COLO829 (cell line): ENCODE measurements around the gene SUSD2.
"Not testable (repeated sequence)": the region's sequence is repeated elsewhere in the genome, so short reads cannot be mapped to it uniquely, and the experiment has no call there.

Experiments
- DNase-seq: peaks from one replicate; pipeline ENCODE4 v3.0.0; 2012; ENCODE audit warnings: low spot score

Gene SUSD2, protein sequence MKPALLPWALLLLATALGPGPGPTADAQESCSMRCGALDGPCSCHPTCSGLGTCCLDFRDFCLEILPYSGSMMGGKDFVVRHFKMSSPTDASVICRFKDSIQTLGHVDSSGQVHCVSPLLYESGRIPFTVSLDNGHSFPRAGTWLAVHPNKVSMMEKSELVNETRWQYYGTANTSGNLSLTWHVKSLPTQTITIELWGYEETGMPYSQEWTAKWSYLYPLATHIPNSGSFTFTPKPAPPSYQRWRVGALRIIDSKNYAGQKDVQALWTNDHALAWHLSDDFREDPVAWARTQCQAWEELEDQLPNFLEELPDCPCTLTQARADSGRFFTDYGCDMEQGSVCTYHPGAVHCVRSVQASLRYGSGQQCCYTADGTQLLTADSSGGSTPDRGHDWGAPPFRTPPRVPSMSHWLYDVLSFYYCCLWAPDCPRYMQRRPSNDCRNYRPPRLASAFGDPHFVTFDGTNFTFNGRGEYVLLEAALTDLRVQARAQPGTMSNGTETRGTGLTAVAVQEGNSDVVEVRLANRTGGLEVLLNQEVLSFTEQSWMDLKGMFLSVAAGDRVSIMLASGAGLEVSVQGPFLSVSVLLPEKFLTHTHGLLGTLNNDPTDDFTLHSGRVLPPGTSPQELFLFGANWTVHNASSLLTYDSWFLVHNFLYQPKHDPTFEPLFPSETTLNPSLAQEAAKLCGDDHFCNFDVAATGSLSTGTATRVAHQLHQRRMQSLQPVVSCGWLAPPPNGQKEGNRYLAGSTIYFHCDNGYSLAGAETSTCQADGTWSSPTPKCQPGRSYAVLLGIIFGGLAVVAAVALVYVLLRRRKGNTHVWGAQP

DNA sequence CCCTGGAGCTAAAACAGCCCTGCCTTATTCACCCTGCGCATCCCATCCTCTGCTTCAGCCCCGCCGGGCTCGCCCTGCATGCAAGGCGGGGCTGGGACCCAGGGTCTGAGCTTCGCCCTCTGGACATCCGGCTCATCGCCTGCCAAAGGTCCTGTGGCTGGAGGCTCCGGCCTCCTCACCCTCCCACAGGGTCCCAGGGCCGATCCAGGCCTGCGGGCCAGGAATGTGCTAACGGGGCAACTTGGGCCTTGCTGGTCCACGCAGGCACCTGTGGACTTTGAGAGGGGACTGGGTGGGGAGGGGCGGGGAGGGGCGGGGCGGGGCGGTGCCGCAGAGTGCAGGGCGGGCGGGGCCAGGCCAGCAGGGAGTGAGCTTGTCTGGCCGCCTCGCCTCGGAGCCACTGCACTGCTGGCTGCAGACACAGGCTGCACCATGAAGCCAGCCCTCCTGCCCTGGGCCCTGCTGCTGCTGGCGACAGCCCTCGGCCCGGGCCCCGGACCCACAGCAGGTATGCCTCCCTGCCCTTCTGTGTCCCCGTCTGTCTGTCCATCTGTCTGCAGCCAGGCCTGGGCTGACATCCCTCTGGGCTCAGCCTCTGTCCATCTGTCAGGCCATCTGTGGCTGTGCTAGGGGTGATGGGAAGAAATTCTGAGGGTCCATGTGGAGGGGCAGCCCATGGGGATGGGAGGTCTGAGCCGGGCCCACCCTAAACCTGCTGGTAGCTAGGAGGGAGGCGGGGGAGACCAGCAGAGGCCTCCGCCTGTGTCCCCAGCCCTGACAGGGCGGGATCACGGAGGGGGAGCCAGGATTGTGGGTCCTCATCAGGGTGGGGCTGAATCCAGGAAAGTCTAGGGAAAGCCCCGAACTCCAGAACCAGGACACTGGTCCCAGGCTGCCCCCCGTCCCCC, at the start of gene SUSD2:
Gene SUSD2, plus strand, starts transcription at position 400 of the 908 bp plus-strand sequence. Its CDS starts 33 bp downstream, at position 433.
- DNase-seq, result no peak

DNA sequence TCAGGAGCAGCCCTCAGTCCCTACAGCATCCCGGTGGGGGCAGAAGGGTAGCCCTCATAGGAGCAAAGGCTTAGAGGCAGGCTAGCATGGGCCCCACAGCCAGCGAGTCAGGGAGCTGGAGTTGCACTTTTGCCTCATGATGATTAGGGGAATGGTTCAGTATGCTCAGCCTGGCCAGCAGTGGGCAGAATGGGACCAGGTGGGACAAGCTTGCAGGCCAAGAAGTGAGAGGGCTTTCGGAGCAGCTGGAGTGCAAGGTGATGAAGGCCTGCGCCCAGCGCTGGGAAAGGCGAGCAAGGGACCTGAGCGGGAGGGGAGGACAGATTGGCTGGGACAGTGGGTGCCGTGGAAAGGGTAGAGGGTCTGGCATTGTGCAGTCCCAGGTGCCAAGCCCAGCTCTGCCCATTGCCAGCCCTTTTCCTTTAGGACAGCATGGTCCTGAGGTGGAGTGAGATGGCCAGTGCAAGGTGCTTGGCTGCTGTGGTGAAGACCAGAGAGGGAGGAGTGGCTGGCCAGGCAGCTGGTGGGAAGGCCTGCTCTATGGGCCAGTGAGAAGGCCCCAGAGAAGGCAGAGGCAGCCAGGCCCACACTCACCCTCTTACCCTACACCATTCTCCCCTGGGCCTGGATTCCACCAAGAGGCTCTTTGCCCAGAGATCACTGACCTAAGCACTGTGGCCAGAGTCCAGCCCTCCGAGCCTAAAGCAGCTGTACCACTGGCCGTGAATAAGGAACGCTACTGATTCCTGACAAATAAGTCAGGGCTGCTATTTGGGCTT, 47.9 kb upstream of the SUSD2 start:
- no peak for DNase-seq

DNA sequence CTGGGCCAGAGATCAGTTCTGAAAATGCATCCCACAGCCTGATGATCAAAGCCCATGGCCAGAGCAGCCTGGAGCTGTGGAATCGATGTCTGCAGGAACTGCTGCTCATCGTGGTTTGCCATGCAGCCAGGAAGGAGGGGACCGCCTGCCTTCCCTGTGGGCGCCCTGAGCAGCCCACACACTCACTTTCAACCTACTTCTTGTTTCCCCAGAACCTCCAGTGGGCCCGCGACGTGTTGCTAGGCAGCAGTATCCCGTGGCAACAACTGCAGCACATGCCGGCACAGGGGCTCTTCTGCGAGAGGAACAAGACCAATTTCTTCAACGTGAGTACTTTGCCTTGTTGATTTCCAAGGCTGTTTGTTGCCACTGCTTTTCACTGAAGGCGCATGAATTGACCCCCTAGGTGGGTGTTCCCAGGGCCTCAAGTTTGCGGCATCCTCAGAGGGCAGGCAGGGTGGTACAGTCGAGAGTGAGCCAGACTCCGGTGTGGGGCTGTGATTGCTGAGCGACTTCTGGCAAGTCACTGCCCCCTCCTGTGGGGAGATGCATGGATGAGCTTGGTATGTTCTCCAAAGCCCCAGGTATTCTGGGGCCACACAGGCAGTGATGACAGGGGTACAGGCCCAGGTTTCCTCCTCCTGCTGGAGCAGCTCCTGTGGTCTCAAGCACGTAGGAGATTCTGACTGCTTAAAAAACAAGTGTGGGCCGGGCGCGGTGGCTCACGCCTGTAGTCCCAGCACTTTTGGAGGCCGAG, 47.0 kb upstream of the SUSD2 start:
- no peak for DNase-seq

DNA sequence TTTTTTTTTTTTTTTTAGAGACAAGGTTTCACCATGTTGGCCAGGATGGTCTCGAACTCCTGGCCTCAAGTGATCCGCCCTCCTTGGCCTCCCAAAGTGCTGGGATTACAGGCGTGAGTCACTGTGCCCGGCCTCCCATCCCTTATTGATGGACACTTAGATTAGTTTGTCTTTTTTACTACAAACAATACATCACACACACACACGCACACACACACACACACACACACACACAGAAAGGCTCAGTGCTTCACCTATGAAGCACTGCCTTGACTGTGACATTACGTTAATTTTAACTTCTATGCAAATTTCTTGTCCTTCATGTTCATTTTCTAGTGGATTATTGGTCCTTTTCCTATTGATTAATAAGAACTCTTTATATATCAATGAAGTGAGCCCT, 44.8 kb upstream of the SUSD2 start:
- not testable (repeated sequence) for DNase-seq

DNA sequence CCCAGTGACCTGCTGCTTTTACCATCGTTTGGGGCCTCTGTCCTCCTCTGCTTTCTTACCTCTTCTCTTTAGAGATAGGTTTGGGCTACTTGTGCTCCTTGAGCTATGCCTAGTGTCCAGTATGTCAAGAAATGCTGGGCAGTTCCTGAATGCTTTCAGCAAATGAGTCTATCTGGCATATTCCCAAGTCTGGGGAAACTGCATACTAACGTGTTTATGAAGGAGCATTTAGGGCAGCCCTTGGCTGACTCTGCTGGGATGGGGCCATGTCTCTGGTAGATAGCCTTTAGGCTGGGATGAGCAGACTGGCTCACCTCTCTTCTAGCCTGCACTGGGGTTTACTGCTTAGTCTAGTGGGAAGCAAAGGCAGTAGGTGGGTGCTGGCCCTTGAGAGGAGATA, 43.7 kb upstream of the SUSD2 start:
- no peak for DNase-seq

DNA sequence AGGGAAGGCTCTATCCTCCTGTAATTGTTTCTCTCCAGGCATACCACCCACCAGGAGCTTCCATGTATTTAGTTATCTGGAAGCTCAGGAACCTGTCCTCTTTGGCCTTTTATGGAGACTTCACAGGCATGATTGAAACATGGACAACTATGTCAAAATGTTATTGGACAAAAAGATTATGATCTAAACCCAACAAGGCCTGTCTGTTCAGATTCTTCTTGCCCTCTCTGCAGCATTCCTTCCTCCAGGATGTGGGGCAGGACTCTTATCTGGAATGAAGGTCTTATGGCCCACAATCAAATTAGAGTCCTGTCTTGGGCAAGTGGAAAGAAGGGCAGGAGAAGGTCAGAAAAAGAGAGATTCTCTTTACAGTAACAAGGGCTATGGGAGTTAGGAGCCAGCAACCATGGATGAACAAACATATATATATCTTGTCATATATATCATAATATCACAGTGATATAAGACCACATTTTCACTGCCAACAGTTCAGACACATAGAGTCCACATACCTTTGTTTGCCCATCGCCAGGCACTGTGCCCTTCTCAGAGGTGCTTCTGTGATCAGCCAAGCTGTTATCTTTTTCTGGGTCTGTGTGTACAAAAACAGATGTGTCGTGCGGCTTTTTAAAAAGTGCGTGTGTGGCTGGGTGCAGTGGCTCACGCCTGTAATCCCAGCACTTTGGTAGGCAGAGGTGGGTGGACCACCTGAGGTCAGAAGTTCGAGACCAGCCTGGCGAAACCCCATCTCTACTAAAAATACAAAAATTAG, 42.5 kb upstream of the SUSD2 start:
- DNase-seq, result no peak

DNA sequence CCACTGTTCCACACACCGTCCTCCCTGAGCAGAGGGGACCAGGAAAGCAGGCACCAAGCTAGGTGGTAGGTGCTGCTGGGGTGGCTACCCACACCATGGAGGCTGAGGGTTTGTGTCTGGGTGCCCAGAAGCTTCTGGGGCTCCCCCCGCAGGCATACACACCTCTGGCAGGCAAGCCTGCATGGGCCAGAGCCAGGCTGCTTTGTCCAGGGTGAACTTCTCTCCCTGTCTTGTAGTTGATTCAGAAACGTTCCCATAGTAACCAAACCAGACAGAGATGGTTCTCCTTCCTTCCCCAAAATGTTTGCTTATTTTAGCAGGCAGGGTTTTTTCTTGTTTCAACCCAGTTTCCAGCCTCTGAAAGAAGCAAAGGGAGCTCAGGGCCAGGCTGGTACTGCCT, 40.9 kb upstream of the SUSD2 start:
- no peak for DNase-seq

DNA sequence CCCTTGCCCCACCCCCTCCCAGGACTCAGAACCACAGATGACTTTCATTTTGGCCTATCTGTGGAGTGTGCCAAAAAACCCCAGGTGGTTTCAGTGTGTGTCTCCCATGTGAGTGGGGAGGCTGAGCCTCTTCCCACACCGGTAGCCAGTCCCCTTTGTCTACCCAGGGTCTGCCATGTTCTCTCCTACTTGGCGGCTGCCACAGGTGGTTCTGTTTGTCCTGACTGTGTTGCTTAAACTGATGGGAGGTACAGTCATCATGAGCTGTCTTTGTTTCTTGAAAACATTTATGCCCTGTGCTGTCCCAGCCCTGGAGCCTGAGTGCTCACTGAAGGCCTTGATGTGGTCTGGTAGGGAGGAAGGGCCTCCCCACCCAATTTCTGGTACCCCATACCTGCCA, 39.7 kb upstream of the SUSD2 start:
- no peak for DNase-seq

DNA sequence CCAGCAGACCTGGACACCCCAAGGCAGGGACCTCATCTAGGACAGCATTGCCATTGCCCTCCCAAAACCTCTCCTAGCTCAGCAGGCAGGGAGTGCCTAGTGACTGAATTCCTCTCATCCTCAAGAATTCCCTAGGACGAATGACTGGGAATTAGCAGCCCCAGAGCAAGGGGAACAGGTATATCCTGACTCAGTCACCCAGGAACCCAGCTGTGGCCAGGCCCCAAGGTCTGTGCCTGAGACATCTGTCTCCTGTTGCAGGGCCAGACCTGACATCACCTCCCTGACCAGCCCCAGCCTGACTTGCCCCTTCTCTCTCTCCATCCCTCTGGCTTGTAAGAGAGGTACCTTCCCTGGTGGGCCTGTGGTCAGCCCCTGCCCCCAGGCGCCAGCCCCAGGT, 39.0 kb upstream of the SUSD2 start:
- no peak for DNase-seq

DNA sequence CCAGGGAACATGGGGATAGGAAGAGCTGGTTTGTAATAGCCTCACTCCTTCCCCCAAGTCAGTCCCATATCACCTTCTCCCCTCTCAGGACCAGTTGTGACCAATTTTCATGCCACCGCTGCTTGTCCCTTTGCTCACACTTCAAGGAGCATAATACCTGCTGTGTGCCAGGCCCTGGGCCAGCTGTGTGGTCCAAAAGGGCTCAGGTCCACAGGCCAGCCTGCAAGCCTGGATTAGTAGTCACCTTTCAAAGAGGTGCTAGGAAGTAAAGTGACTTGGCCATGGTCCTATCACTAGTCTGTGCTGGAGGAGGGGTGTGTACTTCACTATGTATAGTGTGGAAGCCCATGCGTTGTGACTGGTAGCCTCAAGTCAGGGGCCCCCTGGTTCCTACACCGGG, 38.5 kb upstream of the SUSD2 start:
- DNase-seq, result no peak

DNA sequence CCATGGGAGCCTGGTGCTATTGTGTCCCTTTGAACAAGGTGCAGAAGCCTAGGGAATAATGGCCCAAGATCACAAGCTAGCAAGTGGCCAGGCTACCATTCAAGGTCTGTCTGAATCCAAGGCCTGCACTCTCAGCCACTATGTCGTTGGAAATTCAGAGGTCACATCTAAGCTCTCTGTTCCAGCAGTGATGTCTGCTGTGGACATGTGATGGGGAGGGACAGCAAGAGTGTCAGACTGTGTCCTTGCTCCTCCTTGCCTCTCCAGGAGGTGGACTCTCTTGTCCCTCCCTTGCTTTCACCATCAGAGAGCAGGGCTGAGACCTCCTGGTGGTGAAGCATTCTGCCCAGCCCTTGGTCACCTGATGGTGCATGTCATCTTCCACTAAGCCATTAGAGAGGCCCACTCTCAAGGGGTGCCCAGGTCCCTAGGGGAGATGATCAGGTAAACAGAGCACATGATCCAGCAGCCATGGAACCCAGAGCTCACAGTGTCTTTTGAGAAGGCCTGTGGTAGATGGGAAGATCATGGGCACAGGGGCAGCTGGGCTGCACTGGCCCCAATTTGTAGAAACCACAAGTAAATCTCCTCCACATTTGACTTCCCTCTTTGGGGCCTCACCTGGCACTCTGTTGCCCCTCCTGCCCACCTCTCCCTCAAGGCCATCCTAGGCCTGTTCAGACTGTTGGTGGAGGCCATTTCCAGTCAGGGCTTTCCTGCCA, 37.1 kb upstream of the SUSD2 start:
- no peak for DNase-seq

DNA sequence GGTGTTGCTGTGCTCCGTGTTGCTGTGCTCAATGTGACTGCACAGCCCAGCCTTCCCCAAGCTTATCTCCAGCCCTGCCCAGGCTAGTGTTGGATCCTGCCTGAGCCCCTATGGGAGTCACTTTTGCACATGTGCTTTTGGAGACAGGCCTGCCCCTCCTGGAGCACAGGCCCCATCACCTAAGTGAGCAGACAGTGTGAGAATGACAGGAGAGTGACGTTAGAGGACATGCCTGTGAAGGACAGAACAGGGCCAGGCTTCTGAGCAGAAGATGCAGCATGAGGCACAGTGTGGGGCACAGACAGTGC, 36.6 kb upstream of the SUSD2 start:
- DNase-seq, result no peak

DNA sequence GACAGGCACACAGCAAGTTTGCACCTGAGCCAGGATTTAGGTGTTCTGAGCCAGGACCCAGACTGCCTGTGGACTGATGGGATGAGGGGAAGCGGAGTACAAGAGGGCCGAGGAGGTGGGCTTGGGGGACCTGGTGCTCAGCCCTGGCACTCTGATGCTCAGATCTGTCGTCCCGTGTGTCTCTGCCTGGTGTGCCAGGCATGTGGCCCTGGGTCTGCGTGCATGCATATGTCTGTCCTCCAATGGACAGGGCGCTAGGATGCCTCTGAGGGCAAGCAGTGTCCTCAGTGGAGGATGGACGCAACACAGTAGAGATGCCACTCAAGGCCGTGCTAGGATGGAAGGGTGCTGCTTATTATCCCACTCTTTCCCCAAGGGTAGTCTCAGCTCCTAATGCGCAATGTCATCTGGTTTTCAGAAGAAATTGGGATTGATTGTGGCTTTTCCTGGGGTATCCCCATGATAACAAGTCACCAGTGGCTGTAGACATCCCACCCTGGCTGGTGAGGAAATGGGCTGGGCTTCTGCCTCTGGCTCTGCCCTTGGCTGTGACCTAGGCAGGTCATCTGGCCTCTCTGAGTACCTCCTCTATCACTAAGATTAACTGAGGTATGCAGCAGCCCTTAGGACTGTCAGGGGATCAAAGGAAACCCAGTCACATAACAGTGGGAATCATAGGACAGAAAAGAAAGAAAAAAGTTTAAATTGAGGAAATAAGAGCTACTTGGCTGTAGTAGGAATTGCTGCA, 35.7 kb upstream of the SUSD2 start:
- peak; percentile 27 for DNase-seq

DNA sequence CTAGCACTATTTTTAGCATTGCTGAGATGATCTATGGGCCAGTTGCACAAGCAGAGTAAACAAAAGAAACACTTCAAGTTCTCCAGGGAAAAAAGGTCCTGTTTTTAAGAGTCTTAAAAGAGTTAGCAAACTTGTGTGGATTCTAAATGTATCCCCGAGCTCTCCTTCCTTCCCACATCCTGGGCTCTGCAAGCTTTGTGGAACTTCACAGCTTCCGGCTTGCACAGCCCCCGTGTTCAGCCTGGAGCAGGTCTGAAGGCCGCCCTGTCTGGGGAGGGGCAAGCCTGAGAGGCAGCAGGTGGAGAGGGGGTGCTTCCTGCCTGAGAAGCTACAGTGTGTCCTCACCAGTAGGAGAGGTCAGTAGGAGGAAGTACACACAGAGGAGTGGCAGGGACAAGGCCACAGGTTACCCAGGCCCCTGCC, 35.1 kb upstream of the SUSD2 start:
- DNase-seq, result peak; percentile 40

DNA sequence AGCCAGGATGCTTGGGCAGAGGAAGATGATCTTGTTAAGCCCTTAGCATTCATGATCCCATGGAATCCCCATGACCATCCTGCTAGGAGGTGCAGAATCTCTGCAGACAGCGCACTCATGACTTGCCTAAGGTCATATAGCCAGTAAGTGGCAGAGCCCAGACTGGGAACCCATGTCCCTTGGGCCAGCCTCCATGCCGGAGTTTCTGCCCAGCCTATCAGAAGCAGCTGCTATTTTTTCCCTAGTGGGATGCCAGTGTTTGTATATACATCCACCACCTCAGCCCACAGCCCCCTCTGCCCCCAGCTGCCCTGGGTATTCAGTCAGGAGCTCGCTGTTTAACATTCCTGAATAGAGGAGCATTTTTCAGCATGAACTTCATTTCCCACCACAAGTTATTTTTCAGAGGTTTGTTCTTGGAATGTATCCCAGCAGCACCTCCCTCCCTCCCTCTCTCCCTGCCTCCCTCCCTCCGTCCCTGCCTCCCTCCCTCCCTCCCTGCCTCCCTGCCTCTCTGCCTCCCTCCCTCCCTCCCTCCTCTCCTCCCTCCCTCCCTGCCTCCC, 34.4 kb upstream of the SUSD2 start:
- DNase-seq, result peak; percentile 60

DNA sequence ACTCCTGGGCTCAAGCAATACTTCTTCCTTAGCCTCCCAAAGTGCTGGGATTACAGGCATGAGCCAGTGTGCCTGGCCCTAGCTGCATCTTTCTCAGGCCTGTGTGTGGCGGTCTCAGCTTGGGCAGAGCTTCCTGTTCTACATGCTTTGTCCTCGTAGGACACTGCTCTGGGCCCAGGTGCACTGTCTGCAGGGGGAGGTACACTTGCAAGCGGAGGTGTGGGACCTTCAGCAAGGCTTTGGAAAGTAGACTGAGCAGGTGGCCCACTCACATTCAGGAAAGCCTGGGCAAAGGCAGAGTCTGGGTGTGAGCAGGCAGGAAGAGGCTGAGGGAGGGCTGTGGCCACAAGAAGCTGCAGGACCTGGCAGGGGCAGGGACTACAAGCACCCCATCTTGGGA, 33.6 kb upstream of the SUSD2 start:
- no peak for DNase-seq

DNA sequence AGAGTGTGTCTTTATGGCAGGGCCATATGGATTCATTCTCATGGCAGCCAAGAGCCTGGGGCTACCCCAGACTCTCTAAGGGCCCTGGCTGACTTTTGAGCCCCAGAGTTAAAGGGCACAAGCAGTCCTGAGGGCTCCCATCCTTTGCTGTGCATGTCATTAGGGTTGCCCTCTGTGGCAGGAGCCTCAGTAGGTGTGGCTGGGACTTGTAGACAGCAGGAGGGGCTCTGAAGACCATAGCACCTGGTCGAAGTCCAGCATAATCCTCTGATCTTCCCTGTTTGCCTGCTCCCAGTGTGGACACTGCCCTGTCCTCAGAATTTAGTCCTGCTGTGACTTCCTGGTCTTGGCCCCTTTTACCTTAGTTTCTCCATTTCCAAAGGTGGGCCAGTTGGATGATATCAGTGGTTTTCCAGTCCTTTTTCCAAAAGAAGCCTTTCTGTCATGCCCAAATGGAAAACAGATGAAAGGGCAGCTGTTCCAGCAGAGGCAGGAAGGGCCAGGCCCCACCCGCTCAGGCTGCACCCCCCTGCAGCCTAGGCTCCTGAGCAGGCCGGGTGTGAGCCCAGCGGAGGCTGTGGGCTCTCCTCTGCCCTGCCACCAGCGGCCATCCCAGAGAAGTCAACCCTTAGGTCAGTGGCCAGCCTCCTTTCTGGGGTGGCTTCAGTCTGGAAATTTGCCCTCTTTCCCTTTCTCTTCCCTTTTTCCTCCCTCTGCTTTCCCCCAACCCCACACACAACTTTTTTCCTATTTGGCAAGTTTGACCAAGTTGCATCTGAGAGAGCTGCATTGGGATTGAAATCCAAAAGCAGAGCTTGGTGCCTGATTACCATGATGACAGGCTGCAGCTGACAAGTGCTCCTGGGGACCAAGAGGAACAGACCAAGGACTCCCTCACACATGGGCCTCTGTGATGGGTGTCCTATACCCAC, 32.8 kb upstream of the SUSD2 start:
- no peak for DNase-seq
